ENCODE measurements around the gene ARAP1.

ARAP1 gene

GRCh38 chr11:72652873-72653630 lies 99.2 kb downstream of the ARAP1 start:
- DNase-seq (ENCODE audit: low read depth in 2 of 2), result no peak
- H3K4me3 ChIP-seq (replicated peaks in 1 of 2; ENCODE audit: low read depth in 2 of 2, low read length in 2 of 2), result no peak overlapping the region
- no peak for TF ChIP-seq CTCF (IDR thresholded peaks at IDR 0.05; ENCODE audit: low read depth, low read length)

GRCh38 chr11:72652133-72652532 lies 100.1 kb downstream of the ARAP1 start:
- no peak for TF ChIP-seq CTCF (IDR thresholded peaks at IDR 0.05; ENCODE audit: low read depth, low read length)
- DNase-seq (ENCODE audit: low read depth in 2 of 2), result no peak
- H3K4me3 ChIP-seq (replicated peaks in 1 of 2; ENCODE audit: low read depth in 2 of 2, low read length in 2 of 2), result no peak overlapping the region

- no peak for TF ChIP-seq CTCF (IDR thresholded peaks at IDR 0.05; ENCODE audit: low read depth, low read length)
- H3K4me3 ChIP-seq (replicated peaks in 1 of 2; ENCODE audit: low read depth in 2 of 2, low read length in 2 of 2), result no peak overlapping the region
- no peak for DNase-seq (ENCODE audit: low read depth in 2 of 2)
Observed at GRCh38 chr11:72649215-72649976, 102.8 kb downstream of the ARAP1 start.

- DNase-seq (ENCODE audit: low read depth in 2 of 2), result no peak
- no peak overlapping the region for H3K4me3 ChIP-seq (replicated peaks in 1 of 2; ENCODE audit: low read depth in 2 of 2, low read length in 2 of 2)
- no peak for TF ChIP-seq CTCF (IDR thresholded peaks at IDR 0.05; ENCODE audit: low read depth, low read length)
Observed at GRCh38 chr11:72648384-72649136, 103.6 kb downstream of the ARAP1 start.

- TF ChIP-seq CTCF (IDR thresholded peaks at IDR 0.05; ENCODE audit: low read depth, low read length), result no peak
- DNase-seq (ENCODE audit: low read depth in 2 of 2), result no peak
- H3K4me3 ChIP-seq (replicated peaks in 1 of 2; ENCODE audit: low read depth in 2 of 2, low read length in 2 of 2), result no peak overlapping the region
Observed at GRCh38 chr11:72647882-72648281, 104.3 kb downstream of the ARAP1 start.

- no peak for TF ChIP-seq CTCF (IDR thresholded peaks at IDR 0.05; ENCODE audit: low read depth, low read length)
- DNase-seq (ENCODE audit: low read depth in 2 of 2), result no peak
- no peak overlapping the region for H3K4me3 ChIP-seq (replicated peaks in 1 of 2; ENCODE audit: low read depth in 2 of 2, low read length in 2 of 2)
Observed at GRCh38 chr11:72646472-72646871, 105.7 kb downstream of the ARAP1 start.
